Frontal cortex (tissue), 4 donors: ENCODE results near the gene DNM3. TPM values are rescaled to one million over a fixed set of nuclear protein-coding genes. Genes with fewer than 3 reads are reported as not detected.

Experiments
- DNase-seq, 2 donors: peaks; one replicate each; pipeline ENCODE4 v3.0.0; 2012; ENCODE audit warnings: low spot score in 2 of 2
- FAIRE-seq: peaks from 2 replicates; lab custom pipeline; 2012; peaks lifted over from hg19 to GRCh38; lab: Jason Lieb, UNC
- total RNA-seq: library from RNA; depleted of rRNA; stranded (reverse); fragments of >200 nt; gene quantifications from one replicate; pipeline ENCODE4 v1.2.3, GENCODE V29; 2014
- donor health status: control.
- donor health status: control.
- donor health status: control.

DNM3 gene
- total RNA-seq, 1 donor from 2014 or later: 76.2 TPM

- DNase-seq (no peak), FAIRE-seq (no peak)
Observed at GRCh38 chr1:172122381-172122780, 281.1 kb downstream of the DNM3 start.

DNA sequence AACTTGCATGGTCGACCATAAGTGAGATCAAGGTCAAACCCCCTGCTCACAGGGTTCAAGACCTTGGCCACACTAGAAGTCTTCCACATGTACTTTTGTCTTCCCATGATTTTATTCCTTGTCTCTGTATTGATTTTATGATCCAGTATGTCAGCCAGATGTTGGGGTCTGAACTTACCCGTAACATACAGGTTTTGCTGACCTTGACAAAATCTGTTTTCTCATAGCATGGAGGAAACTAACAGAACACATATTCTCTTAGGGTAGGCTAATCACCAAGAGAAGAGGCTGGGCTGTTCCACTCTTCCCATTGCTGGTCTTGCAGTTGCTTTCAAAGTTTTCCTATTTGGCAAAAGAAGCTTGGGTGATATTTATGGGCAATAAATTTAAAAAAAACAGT lies 284.0 kb downstream of the DNM3 start:
- DNase-seq (no peak), FAIRE-seq (no peak)

- DNase-seq (no peak), FAIRE-seq (no peak)
Observed at GRCh38 chr1:172125812-172126430, 284.6 kb downstream of the DNM3 start.

DNA sequence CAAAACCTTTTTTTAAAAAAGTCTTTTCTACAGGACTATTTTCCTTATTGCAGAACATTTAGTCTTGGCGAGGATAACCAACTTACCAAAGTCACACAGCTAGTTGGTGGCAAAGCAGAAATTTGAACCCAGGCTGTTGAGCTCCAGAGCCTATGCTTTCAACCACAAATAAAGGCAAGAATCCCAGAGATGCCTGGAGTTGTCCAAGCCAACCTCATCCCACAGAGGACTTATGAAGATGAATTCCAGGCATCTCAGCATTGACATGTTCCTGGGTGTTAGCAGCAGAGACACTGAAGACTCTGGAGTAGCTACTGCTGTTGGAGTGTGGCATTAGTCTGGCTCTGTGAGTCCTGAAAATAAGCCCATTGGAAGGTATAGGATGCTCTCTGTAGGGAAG lies 291.5 kb downstream of the DNM3 start:
- no peak for DNase-seq
- FAIRE-seq: no peak

DNA sequence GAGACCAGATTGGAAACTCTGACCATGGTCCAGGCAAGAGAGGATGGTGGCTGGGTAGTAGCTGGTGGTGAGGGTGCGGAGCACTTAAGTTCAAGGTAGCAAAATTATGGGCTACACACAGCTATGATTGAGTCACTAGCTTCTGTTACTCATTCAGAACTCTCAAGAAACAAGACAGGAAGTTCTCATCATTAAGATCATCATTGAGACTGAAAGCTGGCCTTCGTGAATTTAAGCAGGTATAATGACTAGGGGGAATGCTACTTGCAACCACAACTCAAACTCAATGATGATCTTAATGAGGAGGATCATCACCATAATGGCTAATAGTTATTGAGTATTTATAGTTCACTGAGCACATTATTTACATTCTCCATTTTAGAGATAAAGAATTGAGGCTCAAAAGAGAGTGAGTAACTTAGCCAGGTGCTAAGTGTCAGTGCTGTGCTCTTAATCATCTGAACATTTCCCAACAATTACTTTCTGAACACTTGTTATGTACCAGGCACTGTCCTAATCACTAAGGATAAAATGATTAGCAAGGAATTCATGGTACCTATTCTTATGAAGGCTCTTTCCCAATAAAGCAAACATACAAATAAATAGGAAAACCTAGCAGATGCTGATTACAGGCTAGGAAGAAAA lies 292.9 kb downstream of the DNM3 start:
- no peak for FAIRE-seq
- DNase-seq: no peak

GRCh38 chr1:172135076-172135672 lies 293.9 kb downstream of the DNM3 start:
- FAIRE-seq (no peak), DNase-seq (no peak)

DNA sequence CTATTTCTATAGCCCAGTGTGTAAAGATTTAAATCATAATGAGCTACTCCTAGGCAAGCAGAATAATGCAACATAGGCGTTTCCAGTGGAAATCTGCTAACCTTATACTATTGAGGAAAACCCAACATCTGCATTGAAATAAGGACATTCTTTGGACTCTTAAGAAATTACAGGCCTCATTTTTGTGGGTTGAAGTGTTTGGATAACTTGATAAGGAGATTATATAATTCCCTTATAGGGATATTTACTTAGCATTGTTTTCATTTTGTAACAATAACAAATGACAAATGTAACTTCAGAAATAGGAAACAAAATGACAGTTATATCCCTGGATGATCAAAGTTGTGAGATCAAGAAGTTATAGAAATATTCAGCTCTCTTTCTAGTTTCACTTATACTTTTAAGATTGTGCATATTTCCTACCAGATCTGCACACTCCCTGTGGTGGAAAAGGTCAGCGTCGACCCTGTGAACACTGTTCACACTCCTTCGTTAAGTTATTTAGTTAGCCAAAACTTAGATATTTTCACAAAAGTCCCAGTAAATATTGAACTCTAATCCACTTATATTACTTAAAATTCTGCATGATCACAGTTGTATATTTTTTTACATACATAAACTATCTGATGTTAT lies 294.8 kb downstream of the DNM3 start:
- no peak for FAIRE-seq

DNA sequence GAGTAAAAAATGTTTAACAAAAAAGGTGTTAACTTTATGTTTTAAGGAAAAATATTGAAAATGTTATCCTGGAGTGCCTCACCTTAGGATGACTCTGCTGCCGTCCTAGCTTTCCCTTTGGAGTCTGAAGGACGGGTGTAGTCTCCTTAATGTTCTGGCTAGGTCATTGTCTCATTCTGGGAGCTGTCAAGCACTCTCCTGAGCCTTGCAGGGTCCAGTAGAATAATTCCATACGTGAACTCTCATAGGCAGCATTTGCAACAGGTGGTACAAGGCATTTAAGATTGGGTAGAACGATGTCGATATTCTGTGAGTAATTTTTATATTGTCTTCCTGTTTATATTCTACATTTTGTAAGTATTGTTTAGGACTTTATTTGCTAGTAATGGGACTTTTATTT lies 295.6 kb downstream of the DNM3 start:
- FAIRE-seq (no peak), DNase-seq (no peak)

More for the DNA sequence above, 294.8 kb downstream of the DNM3 start:
- DNase-seq: no peak

- DNase-seq (no peak), FAIRE-seq (no peak)
Observed at GRCh38 chr1:172137703-172138454, 296.6 kb downstream of the DNM3 start.

DNA sequence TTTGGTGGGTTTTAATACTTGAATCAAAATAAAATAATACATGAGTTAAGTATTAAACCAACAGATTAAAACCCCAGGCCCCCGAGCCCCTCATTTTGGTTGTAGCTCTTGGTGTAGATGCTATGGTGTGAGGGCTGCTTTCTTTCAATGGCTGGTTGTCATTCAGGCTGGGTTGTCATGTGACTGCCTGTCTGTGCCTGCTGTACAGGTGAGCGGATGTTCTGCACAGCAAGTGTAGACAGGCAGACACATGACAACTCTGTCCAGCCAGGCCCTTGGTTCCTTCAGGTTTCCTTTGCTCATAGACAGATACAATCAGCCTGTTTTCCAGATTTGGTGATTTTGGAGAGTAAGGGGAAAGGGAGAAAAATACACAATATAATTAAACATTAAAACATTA lies 297.3 kb downstream of the DNM3 start:
- FAIRE-seq (no peak), DNase-seq (no peak)

GRCh38 chr1:172139196-172139595 lies 297.9 kb downstream of the DNM3 start:
- FAIRE-seq (no peak), DNase-seq (no peak)

GRCh38 chr1:172140072-172140471 lies 298.8 kb downstream of the DNM3 start:
- FAIRE-seq (no peak), DNase-seq (no peak)

- DNase-seq: no peak
- FAIRE-seq: no peak
Observed at GRCh38 chr1:172140591-172140990, 299.3 kb downstream of the DNM3 start.

DNA sequence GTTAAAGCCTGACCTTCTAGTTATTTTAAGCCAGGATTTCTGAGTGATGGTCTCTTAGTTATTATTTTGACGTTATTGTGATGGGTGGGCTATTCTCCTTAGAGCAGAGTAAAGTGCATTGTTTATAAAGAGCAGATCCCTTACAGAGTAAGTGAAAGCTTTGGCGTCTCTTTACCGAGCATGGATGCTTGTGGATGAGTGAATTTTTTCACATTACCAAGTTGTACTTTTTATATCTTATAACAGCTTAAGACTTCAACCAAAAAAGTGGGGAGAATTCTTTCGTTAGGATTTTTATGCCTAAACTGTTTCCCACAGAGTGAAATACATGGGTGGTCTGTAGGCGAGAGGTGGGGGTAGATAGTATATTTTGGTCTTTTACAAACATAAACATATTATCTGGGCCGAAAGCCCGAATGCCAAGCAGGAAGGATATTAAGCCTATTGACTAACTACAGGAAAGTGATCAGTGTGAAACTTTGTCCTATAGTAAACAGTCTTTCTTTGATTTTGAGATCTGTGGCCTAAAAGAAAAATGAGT lies 300.1 kb downstream of the DNM3 start:
- DNase-seq: no peak
- FAIRE-seq: no peak

- no peak for DNase-seq
- no peak for FAIRE-seq
Observed at GRCh38 chr1:172142324-172142723, 301.0 kb downstream of the DNM3 start.

DNA sequence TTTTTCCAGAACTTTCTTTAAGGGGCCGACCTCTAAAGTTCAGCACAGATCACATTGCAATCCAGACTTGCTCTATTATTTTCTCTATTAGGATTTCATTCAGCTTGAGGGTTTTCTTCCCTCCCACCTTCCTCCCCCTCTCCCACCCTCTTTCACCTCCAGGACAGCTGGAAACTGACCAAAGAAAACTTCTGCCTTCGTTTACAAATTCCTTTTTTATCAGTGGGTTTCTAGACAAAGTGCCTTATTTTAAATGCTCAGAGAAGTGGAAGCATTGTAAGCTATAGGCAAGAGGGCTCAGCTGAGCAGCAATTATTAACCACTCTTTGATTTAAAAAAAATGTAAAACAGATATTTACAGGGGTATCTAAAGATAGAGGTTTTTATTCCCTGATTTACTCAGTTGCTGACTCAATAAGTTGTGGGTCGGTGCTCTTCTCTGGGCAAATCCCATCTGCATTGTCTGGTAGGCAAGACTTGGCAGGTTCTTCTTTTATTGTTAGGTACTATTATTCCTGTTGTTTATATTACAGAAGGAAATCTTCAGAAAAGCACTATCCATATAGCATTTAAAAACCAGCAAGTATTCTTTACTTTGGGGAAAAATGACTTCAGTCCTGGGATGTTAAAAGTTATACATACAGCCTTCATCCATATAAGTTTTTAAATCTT lies 302.2 kb downstream of the DNM3 start:
- no peak for DNase-seq
- no peak for FAIRE-seq

DNA sequence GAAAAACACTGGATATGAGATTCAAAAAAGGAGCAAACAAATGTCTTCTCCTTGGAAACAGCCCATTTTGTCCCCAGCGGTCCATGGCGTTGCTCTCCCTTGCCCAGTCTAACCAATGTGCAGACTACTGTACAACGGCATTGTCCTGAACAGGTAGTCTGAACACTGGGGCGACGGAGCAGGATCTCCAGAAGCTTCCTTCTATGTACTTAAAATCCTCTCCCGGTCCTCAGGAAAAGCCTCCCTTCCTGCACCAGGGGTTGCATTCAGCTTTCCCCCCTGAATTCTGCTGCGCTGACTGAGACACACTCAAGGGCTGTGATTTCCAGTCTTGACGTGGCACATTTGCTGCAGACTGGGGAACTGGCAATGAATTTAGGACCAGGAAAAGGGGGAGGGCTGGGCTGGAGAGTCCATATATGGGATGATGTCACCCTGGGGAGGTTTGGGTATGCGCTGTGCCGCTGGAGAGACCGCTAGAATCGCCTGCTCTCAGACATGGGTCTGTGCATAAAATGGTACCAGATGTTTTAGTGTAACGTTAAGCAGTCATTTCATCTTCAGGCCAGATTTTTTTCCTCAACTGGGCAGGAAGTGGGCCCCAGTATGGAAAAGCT lies 303.3 kb downstream of the DNM3 start:
- DNase-seq (no peak), FAIRE-seq (no peak)

DNA sequence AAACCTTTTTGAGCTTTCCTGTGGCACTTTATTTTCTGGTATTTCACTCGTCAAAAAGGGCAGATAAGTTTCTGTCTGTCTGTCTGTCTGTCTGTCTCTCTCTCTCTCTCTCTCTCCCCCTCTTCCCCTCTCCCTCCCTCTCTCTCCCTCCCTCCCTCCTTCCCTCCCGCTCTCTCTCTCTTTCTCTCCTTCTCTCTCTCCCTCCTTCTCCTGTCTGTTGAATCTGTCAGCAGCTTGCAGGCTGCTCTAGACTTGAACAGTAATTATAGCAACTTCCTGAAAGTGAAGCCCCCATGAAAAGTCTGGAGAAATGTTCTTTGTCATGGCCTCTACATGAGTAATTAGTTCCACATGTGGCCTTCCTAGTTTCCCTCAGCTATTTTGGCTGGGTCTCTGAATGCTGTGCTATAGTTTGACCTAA lies 303.9 kb downstream of the DNM3 start:
- FAIRE-seq: no peak
- DNase-seq: no peak

DNA sequence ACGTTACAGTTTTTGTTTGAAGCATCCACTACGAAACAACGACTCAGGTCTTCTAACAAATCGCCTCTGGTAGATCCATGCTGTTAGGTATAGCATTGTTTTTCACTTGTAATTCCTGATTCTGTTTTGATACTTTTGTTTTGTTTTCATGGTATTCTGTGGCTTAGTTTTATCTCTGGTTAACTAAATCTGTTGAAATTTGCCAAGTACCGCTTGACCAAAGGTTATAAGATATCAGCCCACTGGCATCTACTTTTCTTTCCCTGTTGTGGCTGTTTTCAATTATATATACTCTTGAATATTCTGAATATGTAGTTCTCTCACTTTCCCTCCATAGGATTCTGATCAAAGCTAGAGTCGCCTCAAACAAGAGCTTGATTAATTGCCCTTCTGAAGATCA lies 304.4 kb downstream of the DNM3 start:
- FAIRE-seq: no peak
- DNase-seq: no peak
